Activated CD8-positive, alpha-beta memory T cell treated with anti-CD3 and anti-CD28 coated beads, Interleukin-2, amount 50 U/mL, for 48 hours (primary cell): ENCODE data around the gene CZIB.
"Not testable (repeated sequence)": the region's sequence is repeated elsewhere in the genome, so short reads cannot be mapped to it uniquely, and the experiment has no call there.

Source experiments
- DNase-seq: peaks from one replicate; pipeline ENCODE4 v3.0.0-alpha.2; 2020

CZIB gene

DNA sequence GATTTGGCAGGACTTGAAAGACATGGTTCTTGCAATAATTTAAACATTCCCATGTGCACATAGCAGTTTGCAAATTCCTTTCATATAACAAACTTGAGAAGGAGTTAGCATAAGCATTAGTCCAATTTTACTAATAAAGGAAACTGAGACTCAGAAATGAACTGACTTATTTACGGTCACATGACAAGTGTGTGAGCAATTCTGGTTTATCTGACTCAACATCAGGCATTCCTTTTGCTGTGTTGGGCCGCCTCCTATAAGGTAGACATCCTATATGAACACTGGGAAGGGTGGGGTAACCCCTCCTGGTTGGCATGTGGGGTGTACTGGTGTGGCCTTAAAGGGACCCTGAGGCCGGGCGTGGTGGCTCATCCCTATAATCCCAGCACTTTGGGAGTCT lies 32.3 kb downstream of the CZIB start:
- no peak for DNase-seq

DNA sequence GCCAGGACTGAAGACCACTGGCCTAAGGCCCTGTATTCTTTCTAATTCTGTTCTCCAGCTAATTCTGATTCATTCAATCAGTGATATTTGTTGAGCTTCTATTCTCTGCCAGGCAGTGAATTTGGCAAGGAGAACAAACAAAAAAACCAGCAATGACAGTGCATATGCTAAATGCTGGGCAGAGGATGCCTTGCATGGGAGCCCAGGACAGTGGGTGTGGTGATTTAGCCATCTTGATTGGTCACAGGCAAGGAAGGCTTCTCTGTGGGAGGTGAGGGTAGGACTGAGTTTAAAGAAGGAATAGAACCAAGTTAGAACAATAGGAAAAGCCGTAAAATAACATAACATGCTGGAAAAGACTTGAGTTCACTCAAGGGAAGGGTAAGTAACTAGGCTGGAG lies 33.0 kb downstream of the CZIB start:
- no peak for DNase-seq

DNA sequence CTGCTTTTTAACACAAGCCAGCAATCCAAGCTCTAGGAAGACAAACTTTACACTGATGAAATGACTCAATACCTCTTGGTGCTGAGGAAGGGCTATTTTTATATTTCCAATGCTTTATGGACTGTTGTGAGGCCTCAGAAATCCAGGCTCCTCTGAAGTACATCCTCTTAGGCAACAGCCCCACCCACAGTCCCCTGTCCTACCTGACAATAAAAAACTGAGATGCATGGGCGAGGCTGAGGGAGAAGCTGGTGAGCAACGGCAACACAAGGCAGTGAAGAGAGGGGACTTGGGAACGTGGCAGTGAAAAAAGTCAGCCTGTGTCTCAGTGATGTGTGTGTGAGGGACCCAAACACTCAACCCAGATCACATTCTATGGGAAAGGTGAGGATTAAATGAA lies 33.9 kb downstream of the CZIB start:
- no peak for DNase-seq

DNA sequence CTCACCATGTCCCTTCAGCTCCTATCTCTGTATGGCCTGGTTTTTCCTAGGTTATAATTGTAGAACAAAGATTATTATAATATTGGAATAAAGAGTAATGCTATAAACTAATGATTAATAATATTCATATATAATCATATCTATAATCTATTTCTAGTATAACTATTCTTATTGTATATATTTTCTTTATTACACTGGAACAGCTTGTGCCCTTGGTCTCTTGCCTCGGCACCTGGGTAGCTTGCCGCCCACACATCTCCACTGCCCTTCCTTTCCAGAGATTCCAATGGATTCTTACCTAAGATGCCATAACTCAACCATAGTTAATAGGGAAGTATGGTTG lies 34.5 kb downstream of the CZIB start:
- not testable (repeated sequence) for DNase-seq

DNA sequence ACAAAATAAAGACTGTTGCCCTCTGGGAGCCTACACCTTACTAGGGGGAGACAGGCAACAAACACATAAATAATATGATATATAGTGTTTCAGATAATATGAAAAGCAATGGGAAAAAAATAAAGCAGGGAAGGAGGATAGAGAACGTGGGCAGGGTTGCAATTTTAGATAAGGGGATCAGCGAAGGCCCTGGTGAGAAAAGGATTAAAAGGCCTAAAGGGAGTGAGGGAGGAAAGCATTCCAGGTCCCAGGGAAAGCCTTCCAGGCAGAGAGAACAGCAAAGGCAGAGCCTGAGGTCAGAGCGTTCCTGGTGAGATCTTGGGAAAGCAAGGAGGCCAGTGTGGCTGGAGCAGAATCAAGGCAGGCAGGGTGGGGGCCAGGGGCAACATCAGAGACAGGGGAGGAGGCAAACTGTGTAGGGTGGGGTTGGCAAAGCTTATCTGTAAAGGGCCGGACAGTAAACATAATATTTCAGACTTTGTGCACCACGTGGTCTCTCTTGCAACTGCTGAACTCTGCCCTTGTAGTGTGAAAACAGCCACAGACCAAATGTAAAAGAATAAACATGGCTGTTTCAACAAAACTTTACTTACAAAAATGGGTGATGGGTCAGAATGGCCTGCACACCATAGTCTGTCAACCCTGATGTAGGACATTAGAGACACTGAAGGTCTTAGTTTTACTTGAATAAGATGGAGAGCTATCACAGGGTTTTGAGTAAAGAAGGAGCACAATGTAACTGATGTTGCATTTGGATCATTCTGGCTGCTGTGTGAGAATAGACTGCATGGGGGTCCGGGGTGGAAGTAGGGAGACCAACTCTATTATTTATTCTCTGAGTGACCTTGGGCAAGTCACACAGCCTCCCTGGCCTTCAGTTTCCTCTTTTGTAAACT lies 37.1 kb downstream of the CZIB start:
- no peak for DNase-seq

DNA sequence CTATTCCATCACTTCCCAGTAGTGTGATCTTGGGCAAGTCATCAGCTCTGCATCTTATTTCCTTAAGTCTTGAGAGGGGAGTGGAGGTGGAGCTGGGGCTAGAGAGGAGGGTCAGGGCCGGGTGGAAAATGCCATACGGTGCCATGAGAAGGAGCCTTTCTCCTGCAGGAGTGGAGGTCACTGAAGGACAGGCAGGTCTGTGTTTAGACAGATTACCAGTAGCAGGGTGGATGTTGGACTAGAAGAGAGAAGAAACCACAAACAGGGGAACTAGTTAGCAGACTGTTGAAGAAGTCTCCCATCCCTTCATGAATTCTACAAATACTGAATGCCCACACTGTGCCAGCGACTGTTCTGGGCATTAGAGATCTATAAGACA lies 37.7 kb downstream of the CZIB start:
- no peak for DNase-seq

DNA sequence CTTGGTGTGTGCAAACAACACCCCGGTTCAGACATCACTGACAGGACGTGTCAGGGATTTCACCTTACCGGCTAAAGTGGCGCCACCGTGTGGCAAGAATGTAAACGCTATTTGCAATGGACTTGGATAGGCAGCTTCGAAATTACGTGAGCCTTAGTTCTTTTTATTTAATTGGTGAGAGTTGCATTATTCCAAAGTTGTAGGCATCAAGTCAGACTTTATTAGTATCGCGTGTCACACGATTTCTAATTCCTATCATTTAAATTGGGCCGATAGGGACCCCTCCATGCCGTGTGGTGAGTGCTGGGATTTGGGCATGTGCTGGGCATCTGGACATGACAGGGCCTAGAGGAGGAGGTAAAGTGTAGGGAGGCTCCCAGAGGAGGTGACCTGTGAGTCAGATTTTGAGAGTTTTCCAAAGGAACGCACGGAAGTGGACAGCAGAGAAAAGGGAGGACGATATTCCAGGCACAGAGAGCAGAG lies 38.3 kb downstream of the CZIB start:
- peak; percentile 92 for DNase-seq

DNA sequence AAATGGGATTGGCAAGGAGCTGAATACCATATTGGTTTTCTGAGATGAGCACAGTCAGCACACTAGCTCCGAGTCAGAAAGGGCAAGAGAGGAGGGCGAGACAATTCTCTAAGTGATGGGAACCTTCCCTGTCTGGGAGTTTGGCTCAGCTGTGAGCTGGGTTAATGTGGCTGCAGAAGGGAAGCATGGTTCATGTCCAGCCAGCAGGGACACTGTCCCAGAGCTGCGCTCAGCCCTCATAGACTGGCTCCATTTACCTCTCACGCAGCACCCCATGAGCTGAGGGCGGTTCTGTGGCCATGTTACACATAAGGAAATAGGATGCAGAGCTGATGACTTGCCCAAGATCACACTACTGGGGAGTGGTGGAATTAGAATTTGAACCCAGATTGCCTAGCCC lies 39.5 kb downstream of the CZIB start:
- no peak for DNase-seq

DNA sequence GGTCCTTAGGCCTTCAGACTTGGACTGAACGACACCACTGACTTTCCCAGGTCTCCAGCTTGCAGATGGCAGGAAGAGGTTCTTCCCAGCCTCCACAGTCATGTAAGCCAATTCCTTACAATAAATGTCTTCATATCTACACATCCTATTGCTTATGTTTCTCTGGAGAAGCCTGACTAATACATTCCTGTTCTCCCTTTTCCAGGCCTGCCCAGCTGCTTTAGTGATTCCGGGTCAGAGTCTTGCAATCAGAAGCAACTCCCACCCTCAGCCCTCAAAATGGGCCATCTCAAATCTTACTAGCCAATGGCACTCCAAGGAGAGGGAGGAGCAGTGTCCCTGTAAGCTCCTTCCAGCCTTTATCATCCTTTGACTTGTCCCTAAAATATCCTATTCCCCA lies 40.2 kb downstream of the CZIB start:
- DNase-seq: no peak

DNA sequence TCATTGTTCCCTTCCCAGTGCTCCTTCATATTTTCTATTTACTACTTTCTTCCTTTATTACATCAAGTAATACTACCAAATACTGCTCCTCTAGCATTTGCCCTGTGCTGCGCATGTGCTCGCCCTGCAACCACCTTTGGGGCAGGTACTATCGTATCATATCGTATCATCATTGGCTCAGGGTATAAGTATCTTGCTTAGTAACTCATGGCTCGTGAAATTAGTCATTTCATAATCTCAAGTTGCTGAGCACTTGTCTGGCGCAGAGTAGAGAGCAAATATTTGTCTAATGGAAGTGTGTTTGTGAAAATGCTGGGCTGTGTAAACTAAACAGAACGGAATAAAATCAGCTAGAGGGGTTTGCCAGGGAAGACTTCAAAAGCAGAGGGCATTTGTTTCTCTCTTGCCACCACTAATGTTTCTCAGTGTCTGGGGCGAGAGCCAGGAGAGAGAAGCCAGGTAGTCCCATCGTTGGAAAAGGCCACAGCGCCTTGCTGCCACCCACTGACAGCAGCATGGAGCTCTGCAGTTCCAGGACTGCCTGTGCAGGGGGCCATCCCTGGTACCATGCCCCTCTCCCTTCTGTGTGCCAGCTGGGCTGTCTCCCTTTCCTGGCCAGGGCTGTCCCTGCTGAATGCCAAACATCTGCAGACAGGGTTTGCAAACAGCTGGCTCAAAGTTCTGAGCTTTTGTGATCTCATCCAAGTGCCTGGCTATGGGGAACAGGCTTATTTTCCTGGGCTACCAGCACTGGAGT lies 43.8 kb downstream of the CZIB start:
- no peak for DNase-seq

DNA sequence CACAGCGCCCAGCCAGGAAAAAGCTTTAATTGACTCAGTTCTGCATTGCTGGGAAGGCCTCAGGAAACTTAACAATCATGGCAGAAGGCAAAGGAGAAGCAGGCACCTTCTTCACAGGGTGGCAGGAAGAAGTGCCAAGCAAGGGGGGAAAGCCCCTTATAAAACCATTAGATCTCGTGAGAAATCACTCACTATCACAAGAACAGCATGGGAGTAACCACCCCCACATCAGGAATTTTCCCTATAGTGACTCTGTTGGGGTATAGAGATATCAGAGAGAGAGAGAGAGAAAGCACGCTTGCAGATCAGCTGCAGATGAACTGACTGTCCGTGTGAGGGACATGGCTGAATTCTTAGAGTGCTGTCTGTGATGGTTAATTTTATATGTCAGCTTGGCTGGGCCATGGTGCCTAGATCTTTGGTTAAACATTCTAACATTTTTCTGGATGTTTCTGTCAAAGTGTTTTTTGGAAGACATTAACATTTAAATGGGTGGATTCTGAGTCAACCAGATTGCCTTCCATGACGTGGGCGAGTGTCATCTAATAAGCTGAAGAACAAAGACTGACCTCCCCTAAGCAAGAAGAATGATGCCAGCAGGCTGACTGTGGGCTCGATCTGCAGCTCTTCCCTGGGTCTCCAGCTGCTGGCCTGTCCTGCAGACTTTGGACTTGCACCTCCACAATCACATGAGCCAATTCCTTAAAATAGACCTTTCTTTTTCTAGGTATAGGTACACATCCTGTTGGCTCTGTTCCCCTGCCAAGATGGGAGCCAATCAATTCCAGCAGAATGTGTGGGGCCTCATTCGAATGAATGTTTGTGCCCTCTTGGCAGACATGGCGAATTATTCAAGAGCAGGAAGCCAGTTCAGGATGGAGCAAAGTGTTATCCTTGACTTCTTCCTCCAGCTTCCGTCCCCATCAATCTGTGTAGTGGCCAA lies 45.2 kb downstream of the CZIB start:
- DNase-seq: no peak

DNA sequence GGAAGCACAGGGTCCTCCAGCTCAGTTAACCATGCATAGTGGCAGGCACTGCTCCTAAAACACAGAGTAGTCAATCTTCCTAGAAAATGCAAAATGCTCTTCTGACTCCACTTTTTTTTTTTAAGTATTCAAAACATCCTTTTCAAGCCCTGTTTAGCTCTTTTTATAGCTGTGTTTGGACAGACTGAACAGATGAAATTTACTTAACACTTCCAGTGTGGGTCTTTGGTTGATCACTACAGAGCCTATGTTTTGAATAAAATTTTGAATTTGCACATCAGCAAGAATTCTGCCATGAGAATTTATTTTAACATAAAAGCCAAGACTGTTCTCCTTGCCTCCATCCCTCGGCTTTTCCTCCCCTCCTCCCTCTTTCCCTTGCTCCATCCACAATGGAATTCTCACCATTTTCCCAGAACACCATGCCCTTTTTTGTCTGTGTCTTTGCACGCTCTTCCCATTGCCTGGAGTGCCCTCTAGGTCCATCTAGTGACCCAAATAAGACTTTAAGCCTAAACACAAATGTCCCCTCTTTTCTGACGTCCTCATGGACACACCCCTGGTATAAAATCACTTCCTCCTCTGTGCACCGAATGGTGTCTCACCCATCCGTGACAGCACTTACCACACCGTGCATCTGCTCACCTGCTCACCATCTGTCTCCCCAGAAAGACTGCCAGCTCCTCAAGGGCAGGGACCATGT lies 47.9 kb downstream of the CZIB start:
- no peak for DNase-seq

DNA sequence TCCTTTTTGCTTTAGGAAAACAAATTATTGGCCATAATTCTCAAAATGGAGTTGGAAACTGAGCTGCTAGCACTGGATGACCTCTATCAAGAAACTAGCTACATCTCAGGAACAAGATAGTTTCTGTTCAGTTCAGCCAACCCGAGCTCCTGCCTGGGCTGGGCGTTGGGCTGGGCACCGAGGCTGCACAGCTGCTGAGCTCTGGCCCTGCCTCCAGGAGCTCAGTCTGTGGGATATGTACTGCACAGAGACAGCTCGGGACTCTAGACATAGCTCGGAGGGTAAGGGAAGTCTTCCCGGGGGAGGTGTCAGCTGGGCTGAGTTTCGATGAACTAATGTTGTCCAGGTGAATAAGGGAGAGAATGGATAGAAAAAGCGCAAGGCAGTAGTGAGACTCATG lies 53.5 kb downstream of the CZIB start:
- DNase-seq: no peak

DNA sequence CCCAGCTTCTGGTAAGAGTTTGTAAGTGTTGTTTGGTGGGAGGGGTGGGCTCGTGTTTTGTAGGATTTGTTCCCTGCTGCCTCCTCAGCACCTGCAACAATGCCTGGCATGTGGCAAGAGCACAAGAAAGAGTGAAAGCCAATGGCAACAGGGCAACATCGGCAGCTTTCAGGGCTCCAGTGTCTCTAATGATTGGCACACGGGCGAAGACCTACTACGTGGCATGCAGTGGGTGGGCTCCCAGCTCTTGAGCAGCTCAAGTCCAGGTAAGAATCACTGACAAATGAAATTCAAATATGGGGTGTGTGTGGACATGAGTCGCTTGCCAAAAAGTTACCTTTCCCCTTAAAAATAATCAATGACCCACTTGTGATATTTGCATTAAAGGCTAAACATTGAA lies 54.1 kb downstream of the CZIB start:
- DNase-seq: no peak

DNA sequence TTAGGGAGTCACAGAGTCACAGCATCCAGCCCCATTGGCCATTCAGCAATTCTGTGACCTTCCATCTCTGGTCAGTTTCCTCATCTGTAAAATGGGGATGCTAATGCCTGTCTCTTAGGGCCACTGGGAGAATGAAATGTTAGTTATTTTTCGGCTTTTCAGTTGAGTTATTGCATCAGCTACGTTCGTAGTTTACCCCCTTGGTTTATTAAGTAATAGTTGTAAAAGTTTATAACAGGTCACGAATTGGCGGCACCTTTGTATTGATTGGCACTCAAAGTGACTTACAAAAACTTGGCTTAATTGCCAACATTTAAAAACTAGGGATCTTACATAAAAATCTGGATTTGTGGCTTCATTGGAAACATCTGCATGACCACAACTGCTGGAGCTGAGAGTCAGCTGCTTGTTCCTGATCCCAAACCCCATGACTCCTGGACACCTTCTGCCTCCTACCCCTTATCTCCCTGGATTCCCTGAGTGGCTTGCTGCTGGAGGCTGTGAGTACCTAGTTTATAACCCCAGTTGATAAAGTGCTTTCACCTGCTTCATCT lies 54.9 kb downstream of the CZIB start:
- DNase-seq: no peak
